HepG2 (cell line): Measurements from ENCODE around the gene PEX12. TPM values are rescaled to one million over a fixed set of nuclear protein-coding genes. Genes with fewer than 3 reads are reported as not detected.

Source experiments
- AKAP8 ChIP-seq: sonication (generic); formaldehyde crosslinking; IDR thresholded peaks from 2 replicates; pipeline ENCODE4 v1.5.1; 2020; ENCODE audit warnings: mild to moderate bottlenecking, missing genetic modification reagents
- BCL3 ChIP-seq: sonication (generic); formaldehyde crosslinking; IDR thresholded peaks from 2 replicates; pipeline ENCODE4 v1.5.1; 2020; ENCODE audit warnings: mild to moderate bottlenecking, missing genetic modification reagents, moderate library complexity
- CBX5 ChIP-seq: sonication (generic); formaldehyde crosslinking; IDR thresholded peaks from 2 replicates; pipeline ENCODE4 v1.4.0; 2020; ENCODE audit warnings: missing genetic modification reagents, borderline replicate concordance
- CREM ChIP-seq, 2 experiments: sonication (generic) in 1 of 2; formaldehyde crosslinking in 1 of 2; IDR thresholded peaks; 2 replicates each; pipeline versions ENCODE4 v1.4.0 to v1.6.1; 2016 to 2020; ENCODE audit warnings: antibody characterized with exemption in 1 of 2, mild to moderate bottlenecking in 1 of 2, missing genetic modification reagents in 1 of 2
- DDIT3 ChIP-seq: sonication (generic); formaldehyde crosslinking; IDR thresholded peaks from 2 replicates; pipeline ENCODE4 v1.4.0; 2020; ENCODE audit warnings: mild to moderate bottlenecking, missing genetic modification reagents
- FOSL1 ChIP-seq: sonication (generic); formaldehyde crosslinking; IDR thresholded peaks from 2 replicates; pipeline ENCODE4 v1.9.0; 2021; ENCODE audit warnings: missing genetic modification reagents, borderline replicate concordance
- FOXP1 ChIP-seq, 2 experiments: fragments of 450-650 bp in 1 of 2; IDR thresholded peaks; 2 replicates each; pipeline ENCODE4 v1.6.1; 2017 to 2018; ENCODE audit warnings: antibody characterized with exemption in 1 of 2
- HDAC6 ChIP-seq: fragments of 200-600 bp; sonication (generic); IDR thresholded peaks from 2 replicates; pipeline ENCODE4 v1.7.0; 2017; ENCODE audit warnings: mild to moderate bottlenecking, antibody characterized with exemption, low read length, low read depth
- HNRNPLL ChIP-seq: fragments of 200-400 bp; formaldehyde crosslinking; IDR thresholded peaks from 2 replicates; pipeline ENCODE4 v1.6.1; 2017; ENCODE audit warnings: mild to moderate bottlenecking, low read depth, low read length; ENCODE audit not compliant: poor library complexity, severe bottlenecking
- IKZF5 ChIP-seq: IDR thresholded peaks from 2 replicates; pipeline ENCODE4 v1.6.1; 2018; ENCODE audit warnings: missing genetic modification reagents, mild to moderate bottlenecking, missing compliant biosample characterization
- ISX ChIP-seq: sonication (generic); formaldehyde crosslinking; conservative IDR thresholded peaks from 2 replicates; pipeline ENCODE4 v1.5.0; 2020; ENCODE audit warnings: missing genetic modification reagents
- JDP2 ChIP-seq: sonication (generic); formaldehyde crosslinking; IDR thresholded peaks from 2 replicates; pipeline ENCODE4 v1.8.1; 2022; ENCODE audit warnings: missing genetic modification reagents, borderline replicate concordance
- MLLT10 ChIP-seq: sonication (generic); formaldehyde crosslinking; IDR thresholded peaks from 2 replicates; pipeline ENCODE4 v1.4.0; 2020; ENCODE audit warnings: missing genetic modification reagents
- MXI1 ChIP-seq: IDR thresholded peaks from 3 replicates; pipeline ENCODE4 v1.6.1; 2012; ENCODE audit warnings: low read depth, low read length, inconsistent platforms, borderline replicate concordance
- NFE2L1 ChIP-seq: sonication (generic); formaldehyde crosslinking; IDR thresholded peaks from 2 replicates; pipeline ENCODE4 v1.4.0; 2020; ENCODE audit warnings: missing genetic modification reagents, mild to moderate bottlenecking, borderline replicate concordance
- NR2C2 ChIP-seq: sonication (generic); formaldehyde crosslinking; IDR thresholded peaks from 2 replicates; pipeline ENCODE4 v1.4.0; 2020; ENCODE audit warnings: missing genetic modification reagents, mild to moderate bottlenecking, moderate library complexity, borderline replicate concordance
- ONECUT2 ChIP-seq: sonication (generic); formaldehyde crosslinking; IDR thresholded peaks from 2 replicates; pipeline ENCODE4 v1.4.0; 2020; ENCODE audit warnings: missing genetic modification reagents
- RBM39 ChIP-seq: fragments of 200-400 bp; formaldehyde crosslinking; IDR thresholded peaks from one replicate; pipeline ENCODE4 v1.6.1; 2018; ENCODE audit warnings: antibody characterized with exemption, mild to moderate bottlenecking, low read depth, low read length; ENCODE audit not compliant: poor library complexity, severe bottlenecking
- SMARCC2 ChIP-seq: fragments of 450-650 bp; IDR thresholded peaks from 2 replicates; pipeline ENCODE4 v1.6.1; 2017; ENCODE audit warnings: antibody characterized with exemption, mild to moderate bottlenecking
- TCF7 ChIP-seq: sonication (generic); IDR thresholded peaks from 2 replicates; pipeline ENCODE4 v1.6.1; 2016; ENCODE audit warnings: antibody characterized with exemption, low read depth
- ZBTB42 ChIP-seq: sonication (generic); formaldehyde crosslinking; IDR thresholded peaks from 2 replicates; pipeline ENCODE4 v1.5.0; 2020; ENCODE audit warnings: mild to moderate bottlenecking, missing genetic modification reagents
- ZFP36 ChIP-seq: fragments of 150-350 bp; IDR thresholded peaks from 2 replicates; pipeline ENCODE4 v1.6.1; 2018; ENCODE audit warnings: borderline replicate concordance, low read length, low read depth; ENCODE audit not compliant: partially characterized antibody
- ZNF18 ChIP-seq: sonication (generic); formaldehyde crosslinking; IDR thresholded peaks from 2 replicates; pipeline ENCODE4 v1.8.0; 2022; ENCODE audit warnings: mild to moderate bottlenecking, missing genetic modification reagents; ENCODE audit not compliant: insufficient replicate concordance
- ZNF709 ChIP-seq: sonication (generic); formaldehyde crosslinking; IDR thresholded peaks from 2 replicates; pipeline ENCODE4 v1.5.0; 2020; ENCODE audit warnings: mild to moderate bottlenecking, missing genetic modification reagents
- ZNF792 ChIP-seq: IDR thresholded peaks from 2 replicates; pipeline ENCODE4 v1.6.1; 2016
- polyA plus RNA-seq, 8 experiments: library from polyadenylated mRNA; depleted of rRNA in 3 of 8; stranded (reverse) in 7 of 8; unstranded in 1 of 8; fragments of >200 nt; fragmentation: Illumina TruSeq in 4 of 8; extraction: Trizol in 4 of 8; gene quantifications; 2 replicates each; pipeline versions ENCODE4 v1.2.1 to v1.2.3, GENCODE V29; 2011 to 2016; ENCODE audit warnings: low read depth in 4 of 8, missing spikeins in 1 of 8, mixed read lengths in 1 of 8; ENCODE audit not compliant: insufficient read depth in 1 of 8
- total RNA-seq, 5 experiments: library from RNA; depleted of rRNA; stranded (reverse); fragments of >200 nt; fragmentation: Illumina TruSeq; extraction: Trizol; gene quantifications; 2 replicates each; pipeline ENCODE4 v1.2.3, GENCODE V29; 2016; ENCODE audit warnings: low read depth in 1 of 5

The PEX12 gene
- total and polyA plus RNA-seq, 2 of the 13 experiments (the other 11 are each of a cell fraction or from before 2014, with no cell fraction given), result 5.1 to 11.9 TPM

- TF ChIP-seq NR2C2 (CRISPR knock-in tag) (peak; percentile 94), BCL3 (CRISPR knock-in tag) (no peak), MLLT10 (CRISPR knock-in tag) (no peak), CREM (IDR thresholded peaks at IDR 0.05) (peak; percentile 100), CREM (CRISPR knock-in tag; IDR thresholded peaks at IDR 0.05) (peak; percentile 97), ONECUT2 (CRISPR knock-in tag) (no peak), ZNF18 (CRISPR knock-in tag) (no peak), FOXP1 (IDR thresholded peaks at IDR 0.05) (no peak), FOXP1 (CRISPR knock-in tag; IDR thresholded peaks at IDR 0.05) (0 out of 2 replicates have a peak, but pooled peaks have one; percentile 28), AKAP8 (CRISPR knock-in tag) (no peak), SMARCC2 (peak; percentile 98; the same call in 1 of the 2 replicates), JDP2 (CRISPR knock-in tag) (no peak), DDIT3 (CRISPR knock-in tag) (no peak), NFE2L1 (CRISPR knock-in tag) (peak; percentile 61; the same call in 1 of the 2 replicates), ZNF709 (CRISPR knock-in tag) (no peak), ISX (CRISPR knock-in tag) (no peak), ZFP36 (no peak), HDAC6 (no peak), CBX5 (peak; percentile 93), FOSL1 (no peak), IKZF5 (CRISPR knock-in tag) (peak; percentile 84; the same call in 1 of the 2 replicates), HNRNPLL (peak; percentile 52), RBM39 (peak; percentile 37), ZNF792 (CRISPR knock-in tag) (peak; percentile 4; the same call in 1 of the 2 replicates), ZBTB42 (no peak), MXI1 (peak; percentile 45; the same call in 1 of the 3 replicates), TCF7 (peak; percentile 26; the same call in 1 of the 2 replicates)
These were observed 8.9 kb upstream of the PEX12 start, which contains the start of gene AP2B1 (continued) for GRCh38 chr17:35587074-35587961.
